WTC11 (cell line): ENCODE measurements around the gene TM9SF4. TPM values are rescaled to one million over a fixed set of nuclear protein-coding genes. Genes with fewer than 3 reads are reported as not detected.
"Not testable (repeated sequence)": the region's sequence is repeated elsewhere in the genome, so short reads cannot be mapped to it uniquely, and the experiment has no call there.

Experiments used
- ATAC-seq: fragments of 200-7000 bp; cut with Tn5 transposase; 2 replicates; pipeline ENCODE4 v1.10.0; 2021; ENCODE audit warnings: mild to moderate bottlenecking, moderate library complexity
- CTCF ChIA-PET: fragments of 300-600 bp; sonication (Branson Sonifier 250); formaldehyde crosslinking; loops from one replicate; lab custom pipeline; 2021; ENCODE audit warnings: antibody characterized with exemption; lab: Charles Lee
- POLR2A ChIA-PET: fragments of 350-600 bp; sonication (Branson Sonifier 250); formaldehyde crosslinking; loops from one replicate; lab custom pipeline; 2021; ENCODE audit warnings: antibody characterized with exemption; lab: Charles Lee
- DNase-seq: peaks from one replicate; pipeline ENCODE4 v3.0.0; 2021; ENCODE audit warnings: low spot score
- H3K27ac Mint-ChIP-seq: 2 replicates; pipeline ENCODE4 v1.8.0; 2021; ENCODE audit warnings: mixed read lengths
- H3K27me3 Mint-ChIP-seq: 2 replicates; pipeline ENCODE4 v1.8.0; 2021; ENCODE audit warnings: low read depth, mild to moderate bottlenecking, moderate library complexity, mixed read lengths
- H3K36me3 Mint-ChIP-seq: 2 replicates; pipeline ENCODE4 v1.8.0; 2021; ENCODE audit warnings: mixed read lengths
- H3K4me1 Mint-ChIP-seq: 2 replicates; pipeline ENCODE4 v1.8.0; 2022; ENCODE audit warnings: mixed read lengths
- H3K4me3 Mint-ChIP-seq: 2 replicates; pipeline ENCODE4 v1.8.0; 2021; ENCODE audit warnings: mild to moderate bottlenecking, moderate library complexity, mixed read lengths
- H3K9me3 Mint-ChIP-seq: 2 replicates; pipeline ENCODE4 v1.8.0; 2021; ENCODE audit warnings: mixed read lengths
- AFF4 ChIP-seq: sonication (generic); formaldehyde crosslinking; IDR thresholded peaks from 2 replicates; pipeline ENCODE4 v1.8.1; 2023; ENCODE audit warnings: mild to moderate bottlenecking, missing genetic modification reagents, borderline replicate concordance
- CREM ChIP-seq: sonication (generic); formaldehyde crosslinking; IDR thresholded peaks from 2 replicates; pipeline ENCODE4 v1.8.1; 2022; ENCODE audit warnings: mild to moderate bottlenecking, missing genetic modification reagents, moderate library complexity
- ELF4 ChIP-seq: sonication (generic); formaldehyde crosslinking; IDR thresholded peaks from 2 replicates; pipeline ENCODE4 v1.8.1; 2022; ENCODE audit warnings: low read depth, mild to moderate bottlenecking, moderate library complexity, missing genetic modification reagents
- JUN ChIP-seq: sonication (generic); formaldehyde crosslinking; IDR thresholded peaks from 2 replicates; pipeline ENCODE4 v1.8.0; 2023; ENCODE audit warnings: mild to moderate bottlenecking, missing genetic modification reagents
- KAT7 ChIP-seq: sonication (generic); formaldehyde crosslinking; IDR thresholded peaks from 2 replicates; pipeline ENCODE4 v1.8.1; 2023; ENCODE audit warnings: missing genetic modification reagents, mild to moderate bottlenecking, borderline replicate concordance
- MYBL2 ChIP-seq: sonication (generic); formaldehyde crosslinking; IDR thresholded peaks from 2 replicates; pipeline ENCODE4 v1.8.1; 2023; ENCODE audit warnings: mild to moderate bottlenecking, moderate library complexity, missing genetic modification reagents
- SMAD4 ChIP-seq: sonication (generic); formaldehyde crosslinking; IDR thresholded peaks from 2 replicates; pipeline ENCODE4 v1.8.0; 2022; ENCODE audit warnings: mild to moderate bottlenecking, missing genetic modification reagents
- TEAD4 ChIP-seq: sonication (generic); formaldehyde crosslinking; IDR thresholded peaks from 2 replicates; pipeline ENCODE4 v1.8.0; 2022; ENCODE audit warnings: mild to moderate bottlenecking, missing genetic modification reagents
- USF2 ChIP-seq: sonication (generic); formaldehyde crosslinking; IDR thresholded peaks from 2 replicates; pipeline ENCODE4 v1.8.1; 2023; ENCODE audit warnings: mild to moderate bottlenecking, missing genetic modification reagents, moderate library complexity
- ZNF121 ChIP-seq: sonication (generic); formaldehyde crosslinking; IDR thresholded peaks from 2 replicates; pipeline ENCODE4 v1.8.0; 2023; ENCODE audit warnings: missing genetic modification reagents
- ZNF138 ChIP-seq: sonication (generic); formaldehyde crosslinking; conservative IDR thresholded peaks from 2 replicates; pipeline ENCODE4 v1.8.1; 2022; ENCODE audit warnings: mild to moderate bottlenecking, moderate library complexity, missing genetic modification reagents
- ZNF232 ChIP-seq: sonication (generic); formaldehyde crosslinking; IDR thresholded peaks from 2 replicates; pipeline ENCODE4 v1.8.0; 2022; ENCODE audit warnings: mild to moderate bottlenecking, missing genetic modification reagents
- ZNF263 ChIP-seq: sonication (generic); formaldehyde crosslinking; IDR thresholded peaks from 2 replicates; pipeline ENCODE4 v1.8.1; 2022; ENCODE audit warnings: low read depth, mild to moderate bottlenecking, moderate library complexity, missing genetic modification reagents
- ZNF671 ChIP-seq: fragments of 250-450 bp; sonication (Bioruptor Pico); IDR thresholded peaks from 2 replicates; pipeline ENCODE4 v1.8.0; 2021; ENCODE audit warnings: mild to moderate bottlenecking
- total RNA-seq: library from RNA; stranded (reverse); gene quantifications from 3 replicates; pipeline ENCODE4 v1.2.3, GENCODE V29; 2021

TM9SF4 gene
- total RNA-seq, 1 experiment from 2014 or later: 44.8 TPM

GRCh38 chr20:32119734-32120133 lies 10.2 kb downstream of the TM9SF4 start:
- CTCF ChIA-PET: no interaction called here

GRCh38 chr20:32121908-32122307 lies 12.4 kb downstream of the TM9SF4 start:
- CTCF ChIA-PET, H3K4me3 Mint-ChIP-seq, H3K27ac Mint-ChIP-seq, POLR2A ChIA-PET, H3K27me3 Mint-ChIP-seq, H3K9me3 Mint-ChIP-seq, ATAC-seq, DNase-seq: not testable (repeated sequence)
- Mint-ChIP-seq H3K36me3 (peaks cover 21% of the 10 kb centered on the region), H3K4me1 (peaks cover 12% of the 10 kb centered on the region)

More at GRCh38 chr20:32119734-32120133, 10.2 kb downstream of the TM9SF4 start:
- Mint-ChIP-seq H3K4me1 (peaks cover 15% of the 10 kb centered on the region), H3K27ac (no peak overlapping the region), H3K27me3 (no peaks in the 10 kb centered on the region), H3K4me3 (no peak overlapping the region), H3K36me3 (peaks cover 19% of the 10 kb centered on the region), H3K9me3 (peaks cover 10% of the 10 kb centered on the region)
- POLR2A ChIA-PET: no interaction called here
- no peak for DNase-seq
- ATAC-seq: no peak
- TF ChIP-seq MYBL2 (CRISPR knock-in tag) (no peak), KAT7 (CRISPR knock-in tag) (no peak), USF2 (CRISPR knock-in tag) (no peak), ZNF232 (CRISPR knock-in tag) (no peak), JUN (CRISPR knock-in tag) (no peak), CREM (CRISPR knock-in tag) (no peak), AFF4 (CRISPR knock-in tag) (no peak), ELF4 (no peak), SMAD4 (no peak), ZNF671 (CRISPR knock-in tag) (no peak), ZNF263 (CRISPR knock-in tag) (no peak)

GRCh38 chr20:32123088-32123487 lies 13.6 kb downstream of the TM9SF4 start:
- DNase-seq (no peak), ATAC-seq (no peak)
- peaks cover 21% of the 10 kb centered on the region for H3K36me3 Mint-ChIP-seq
- H3K27me3 Mint-ChIP-seq: no peaks in the 10 kb centered on the region
- peaks cover 17% of the 10 kb centered on the region for H3K4me1 Mint-ChIP-seq
- no peak overlapping the region for H3K4me3 Mint-ChIP-seq
- peaks cover 10% of the 10 kb centered on the region for H3K9me3 Mint-ChIP-seq
- CTCF ChIA-PET: no interaction called here
- POLR2A ChIA-PET: no interaction called here
- no peak overlapping the region for H3K27ac Mint-ChIP-seq
- no peak for TF ChIP-seq ZNF121

GRCh38 chr20:32124916-32125454 lies 15.5 kb downstream of the TM9SF4 start:
- ChIA-PET CTCF (no interaction called here), POLR2A (no interaction called here)
- ATAC-seq (no peak), DNase-seq (no peak)
- Mint-ChIP-seq H3K27me3 (no peaks in the 10 kb centered on the region), H3K9me3 (peaks cover 10% of the 10 kb centered on the region), H3K27ac (no peak overlapping the region), H3K36me3 (peaks cover 21% of the 10 kb centered on the region), H3K4me1 (peaks cover 17% of the 10 kb centered on the region), H3K4me3 (no peak overlapping the region)
- no peak for TF ChIP-seq ZNF138 (CRISPR knock-in tag)
- TF ChIP-seq TEAD4: no peak
